ENCODE measurements around the gene BMAL2. TPM values are rescaled to one million over a fixed set of nuclear protein-coding genes. Genes with fewer than 3 reads are reported as not detected.

Gene BMAL2
- total RNA-seq, 1 donor from 2014 or later, result 9.0 TPM

GRCh38 chr12:27319409-27319808 is 13.2 kb upstream of the BMAL2 start:
- TF ChIP-seq CTCF (IDR thresholded peaks at IDR 0.05), result no peak
- DNase-seq (ENCODE audit: low spot score), result no peak
- H3K9me3 Mint-ChIP-seq (ENCODE audit: low read depth), result no peaks in the 10 kb centered on the region
- no peaks in the 10 kb centered on the region for H3K27me3 Mint-ChIP-seq (ENCODE audit: low read depth)
- H3K4me3 Mint-ChIP-seq (ENCODE audit: unreplicated experiment), result no peak overlapping the region
- H3K4me1 Mint-ChIP-seq (ENCODE audit: low read depth), result peaks cover 38% of the 10 kb centered on the region
- H3K27ac Mint-ChIP-seq (ENCODE audit: unreplicated experiment), result peak overlapping the region; percentile 74
- peaks cover 34% of the 10 kb centered on the region for H3K36me3 Mint-ChIP-seq (ENCODE audit: low read depth)

GRCh38 chr12:27319848-27320247 is 12.8 kb upstream of the BMAL2 start:
- Mint-ChIP-seq H3K4me1 (ENCODE audit: low read depth) (peaks cover 38% of the 10 kb centered on the region), H3K27ac (ENCODE audit: unreplicated experiment) (peak overlapping the region; percentile 74), H3K9me3 (ENCODE audit: low read depth) (no peaks in the 10 kb centered on the region), H3K27me3 (ENCODE audit: low read depth) (no peaks in the 10 kb centered on the region), H3K4me3 (ENCODE audit: unreplicated experiment) (no peak overlapping the region), H3K36me3 (ENCODE audit: low read depth) (peaks cover 31% of the 10 kb centered on the region)
- no peak for TF ChIP-seq CTCF (IDR thresholded peaks at IDR 0.05)
- no peak for DNase-seq (ENCODE audit: low spot score)

- Mint-ChIP-seq H3K36me3 (ENCODE audit: low read depth) (peaks cover 25% of the 10 kb centered on the region), H3K9me3 (ENCODE audit: low read depth) (no peaks in the 10 kb centered on the region), H3K4me3 (ENCODE audit: unreplicated experiment) (no peak overlapping the region), H3K27me3 (ENCODE audit: low read depth) (no peaks in the 10 kb centered on the region), H3K4me1 (ENCODE audit: low read depth) (peaks cover 25% of the 10 kb centered on the region), H3K27ac (ENCODE audit: unreplicated experiment) (peak overlapping the region; percentile 77)
- no peak for TF ChIP-seq CTCF (IDR thresholded peaks at IDR 0.05)
- DNase-seq (ENCODE audit: low spot score), result no peak
These were observed 8.1 kb upstream of the BMAL2 start for GRCh38 chr12:27324530-27324929.

GRCh38 chr12:27330846-27331245 is 1.8 kb upstream of the BMAL2 start:
- Mint-ChIP-seq H3K27me3 (ENCODE audit: low read depth) (no peaks in the 10 kb centered on the region), H3K9me3 (ENCODE audit: low read depth) (no peaks in the 10 kb centered on the region), H3K27ac (ENCODE audit: unreplicated experiment) (peak overlapping the region; percentile 92), H3K4me1 (ENCODE audit: low read depth) (peaks cover 48% of the 10 kb centered on the region), H3K4me3 (ENCODE audit: unreplicated experiment) (peak overlapping the region; percentile 17), H3K36me3 (ENCODE audit: low read depth) (peaks cover 12% of the 10 kb centered on the region)
- no peak for TF ChIP-seq CTCF (IDR thresholded peaks at IDR 0.05)
- DNase-seq (ENCODE audit: low spot score), result no peak

DNA sequence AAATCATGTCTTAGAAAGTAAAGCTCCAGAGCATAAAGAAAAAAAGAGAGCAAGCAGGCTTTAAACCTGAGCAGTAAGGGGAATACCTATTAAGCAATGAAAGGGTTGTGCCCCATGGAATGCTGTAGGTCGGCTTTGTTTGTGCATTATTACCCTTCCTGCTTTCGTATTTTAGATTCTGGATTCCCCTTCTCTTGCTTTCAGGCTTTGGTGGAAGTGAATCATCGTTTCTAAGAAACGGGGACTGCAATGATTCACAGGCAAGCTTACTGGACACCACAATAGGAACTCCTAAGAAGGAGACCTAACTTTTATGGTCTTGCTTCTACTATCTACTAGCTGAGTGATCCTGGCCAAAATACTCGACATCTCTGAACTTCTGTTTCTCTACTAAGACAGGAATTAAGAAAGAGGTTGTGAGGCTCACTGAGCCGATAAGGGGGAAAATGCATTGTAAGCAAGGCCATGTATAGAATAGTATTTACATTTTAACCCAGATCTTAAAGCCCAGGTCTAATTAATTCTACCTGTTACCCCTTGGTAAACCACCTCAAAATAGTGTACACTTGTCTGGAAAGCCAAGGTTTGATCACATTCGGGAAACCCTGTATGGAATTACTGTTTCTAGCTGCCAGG is 1.2 kb upstream of the BMAL2 start:
- Mint-ChIP-seq H3K27ac (ENCODE audit: unreplicated experiment) (peak overlapping the region; percentile 92), H3K36me3 (ENCODE audit: low read depth) (peaks cover 12% of the 10 kb centered on the region), H3K9me3 (ENCODE audit: low read depth) (no peaks in the 10 kb centered on the region), H3K27me3 (ENCODE audit: low read depth) (no peaks in the 10 kb centered on the region), H3K4me1 (ENCODE audit: low read depth) (peaks cover 48% of the 10 kb centered on the region), H3K4me3 (ENCODE audit: unreplicated experiment) (peak overlapping the region; percentile 82)
- DNase-seq (ENCODE audit: low spot score), result no peak
- no peak for TF ChIP-seq CTCF (IDR thresholded peaks at IDR 0.05)
